ENCODE measurements around the gene OS9.
"Not testable (repeated sequence)": the region's sequence is repeated elsewhere in the genome, so short reads cannot be mapped to it uniquely, and the experiment has no call there.

OS9 gene

DNA sequence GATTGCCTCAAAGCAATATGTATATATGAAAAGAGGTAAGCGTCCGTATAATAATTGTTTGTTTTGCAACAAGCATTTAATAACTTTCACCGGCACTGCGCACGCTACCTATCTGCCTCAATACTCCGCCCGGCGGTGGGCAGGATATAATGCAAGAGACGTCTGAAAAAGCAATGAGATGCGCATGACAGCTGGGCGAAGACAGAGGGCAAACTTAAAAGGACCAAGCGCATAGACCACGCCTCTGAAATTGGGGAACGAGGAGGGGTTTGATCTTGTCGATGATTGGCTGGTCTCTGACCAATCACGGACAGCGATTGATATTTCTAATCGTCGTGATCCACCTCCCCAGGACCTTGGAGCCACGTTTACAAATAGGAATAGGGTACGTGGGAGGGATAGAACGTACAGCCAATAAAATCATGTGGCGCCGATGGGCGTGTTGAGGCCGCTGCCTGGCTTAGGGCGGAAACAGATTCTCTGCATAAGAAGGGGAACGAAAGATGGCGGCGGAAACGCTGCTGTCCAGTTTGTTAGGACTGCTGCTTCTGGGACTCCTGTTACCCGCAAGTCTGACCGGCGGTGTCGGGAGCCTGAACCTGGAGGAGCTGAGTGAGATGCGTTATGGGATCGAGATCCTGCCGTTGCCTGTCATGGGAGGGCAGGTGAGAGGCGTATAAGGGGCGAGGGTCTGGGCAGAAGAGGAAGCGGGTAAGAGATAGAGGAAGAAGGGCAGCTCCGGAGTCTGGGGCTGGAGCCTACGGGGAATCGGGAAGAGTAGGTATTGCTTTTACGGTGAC, at the start of gene OS9:
OS9 (plus strand) TSS at position 474 of the 800 bp plus-strand sequence; CDS start at position 504, 30 bp downstream.
- DNase-seq = peak; percentile 99

DNA sequence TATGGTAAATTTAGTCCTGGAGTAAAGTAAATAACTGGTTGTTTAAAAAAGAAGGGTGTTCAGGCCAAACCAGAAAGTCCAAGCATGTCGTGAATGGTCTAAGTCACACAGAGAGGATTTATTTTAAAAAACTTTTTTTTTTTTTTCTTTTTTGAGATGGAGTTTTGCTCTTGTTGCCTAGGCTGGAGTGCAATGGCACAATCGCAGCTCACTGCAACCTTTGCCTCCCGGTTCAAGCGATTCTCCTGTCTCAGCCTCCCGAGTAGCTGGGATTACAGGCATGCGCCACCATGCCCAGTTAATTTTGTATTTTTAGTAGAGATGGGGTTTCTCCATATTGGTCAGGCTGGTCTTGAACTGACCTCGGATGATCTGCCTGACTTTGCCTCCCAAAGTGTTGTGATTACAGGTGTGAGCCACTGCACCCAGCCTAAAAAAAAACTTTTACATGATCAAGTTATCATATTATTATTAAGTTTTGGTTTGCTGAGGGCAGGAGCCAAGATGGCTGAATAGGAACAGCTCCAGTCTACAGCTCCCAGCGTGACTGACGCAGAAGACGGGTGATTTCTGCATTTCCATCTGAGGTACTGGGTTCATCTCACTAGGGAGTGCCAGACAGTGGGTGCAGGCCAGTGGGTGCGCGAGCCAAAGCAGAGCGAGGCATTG, 47.8 kb upstream of the OS9 start:
- DNase-seq = not testable (repeated sequence)

DNA sequence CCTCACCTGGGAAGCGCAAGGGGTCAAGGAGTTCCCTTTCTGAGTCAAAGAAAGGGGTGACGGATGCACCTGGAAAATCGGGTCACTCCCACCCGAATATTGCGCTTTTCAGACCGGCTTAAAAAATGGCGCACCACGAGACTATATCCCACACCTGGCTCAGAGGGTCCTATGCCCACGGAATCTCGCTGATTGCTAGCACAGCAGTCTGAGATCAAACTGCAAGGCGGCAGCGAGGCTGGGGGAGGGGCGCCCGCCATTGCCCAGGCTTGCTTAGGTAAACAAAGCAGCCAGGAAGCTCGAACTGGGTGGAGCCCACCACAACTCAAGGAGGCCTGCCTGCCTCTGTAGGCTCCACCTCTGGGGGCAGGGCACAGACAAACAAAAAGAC, 47.3 kb upstream of the OS9 start:
- not testable (repeated sequence) for DNase-seq

DNA sequence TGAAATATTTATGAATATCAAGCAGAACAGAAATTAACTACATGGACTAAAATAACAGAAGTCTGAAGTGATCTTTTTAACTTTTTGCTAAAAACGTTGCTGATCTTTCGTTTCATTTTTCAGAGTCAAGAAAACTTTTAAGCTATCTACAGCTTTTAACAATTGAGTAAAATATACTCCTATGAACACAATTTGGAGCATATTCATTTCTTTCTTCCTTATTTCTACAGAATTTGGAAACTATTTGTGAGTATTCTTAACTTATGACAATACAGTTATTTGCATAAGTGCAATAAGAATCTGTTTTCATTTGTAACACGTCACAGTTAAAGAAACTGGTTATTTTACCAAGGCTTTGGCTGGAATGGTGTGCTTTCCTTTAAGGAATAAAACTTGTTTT, 39.9 kb upstream of the OS9 start:
- no peak for DNase-seq

- DNase-seq = no peak
Observed at GRCh38 chr12:57655541-57656240, 38.2 kb upstream of the OS9 start.

GRCh38 chr12:57656408-57656807, 37.5 kb upstream of the OS9 start:
- not testable (repeated sequence) for DNase-seq

GRCh38 chr12:57657744-57658143, 36.2 kb upstream of the OS9 start:
- no peak for DNase-seq

- DNase-seq = no peak
Observed at GRCh38 chr12:57658890-57659289, 35.0 kb upstream of the OS9 start.

DNA sequence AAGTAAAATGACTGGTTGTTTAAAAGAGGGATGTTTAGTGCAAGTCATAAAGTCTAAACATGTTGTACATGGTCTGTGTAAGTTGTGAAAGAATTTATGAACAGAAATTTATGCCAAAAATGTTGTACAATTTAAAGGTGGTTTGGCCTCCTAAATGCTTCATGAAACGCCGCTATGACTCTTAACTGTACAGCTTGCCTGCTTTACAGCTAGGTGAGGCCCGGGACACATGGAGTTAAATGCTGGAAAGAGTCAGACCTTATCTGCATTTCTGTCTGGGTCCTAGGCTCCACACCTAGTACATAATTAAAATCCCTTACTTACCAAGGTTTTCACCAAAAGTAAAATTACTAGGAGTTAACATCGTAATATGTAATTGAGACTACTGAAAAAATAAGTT, 32.6 kb upstream of the OS9 start:
- no peak for DNase-seq

GRCh38 chr12:57665066-57665820, 28.7 kb upstream of the OS9 start:
- DNase-seq = not testable (repeated sequence)

DNA sequence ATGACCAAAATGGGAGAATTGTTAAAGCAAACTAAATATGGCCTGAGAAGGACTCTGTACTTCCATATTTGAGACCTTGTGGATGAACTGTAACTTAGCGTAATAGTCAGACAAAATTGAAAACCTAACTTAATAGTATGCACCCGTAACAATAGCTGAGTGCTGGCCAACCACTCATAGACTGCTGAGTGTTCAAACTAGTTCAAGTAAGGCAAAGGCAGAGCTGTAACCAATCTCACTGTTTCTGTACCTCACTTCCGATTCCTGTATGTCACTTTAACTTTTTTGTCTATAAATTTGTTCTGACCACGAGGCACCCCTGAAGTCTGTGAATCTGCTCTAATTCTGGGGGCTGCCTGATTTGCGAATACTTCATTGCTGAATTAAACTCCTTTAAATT, 27.0 kb upstream of the OS9 start:
- DNase-seq = no peak

- DNase-seq = not testable (repeated sequence)
Observed at GRCh38 chr12:57669691-57670090, 24.2 kb upstream of the OS9 start.

- DNase-seq = not testable (repeated sequence)
Observed at GRCh38 chr12:57671811-57672210, 22.1 kb upstream of the OS9 start.

DNA sequence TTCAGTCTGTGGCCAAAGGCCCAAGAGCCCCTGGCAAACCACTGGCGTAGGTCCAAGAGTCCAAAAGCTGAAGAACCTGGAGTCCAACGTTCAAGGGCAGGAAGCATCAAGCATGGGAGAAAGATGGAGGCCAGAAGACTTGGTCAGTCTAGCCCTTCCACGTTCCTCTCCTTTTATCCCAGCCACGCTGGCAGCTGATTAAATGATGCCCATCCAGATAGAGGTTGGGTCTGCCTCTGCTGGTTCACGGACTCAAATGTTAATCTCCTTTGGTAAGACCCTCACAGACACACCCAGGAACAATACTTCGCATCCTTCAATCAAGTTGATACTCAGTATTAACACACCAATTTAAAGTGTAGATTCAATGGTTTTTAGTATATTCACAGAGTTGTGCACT, 21.1 kb upstream of the OS9 start:
- no peak for DNase-seq

GRCh38 chr12:57674691-57675090, 19.2 kb upstream of the OS9 start:
- DNase-seq = no peak

- DNase-seq = not testable (repeated sequence)
Observed at GRCh38 chr12:57677947-57678346, 16.0 kb upstream of the OS9 start.

GRCh38 chr12:57679697-57680096, 14.2 kb upstream of the OS9 start:
- no peak for DNase-seq

- DNase-seq = no peak
Observed at GRCh38 chr12:57687862-57688261, 6.1 kb upstream of the OS9 start.

DNA sequence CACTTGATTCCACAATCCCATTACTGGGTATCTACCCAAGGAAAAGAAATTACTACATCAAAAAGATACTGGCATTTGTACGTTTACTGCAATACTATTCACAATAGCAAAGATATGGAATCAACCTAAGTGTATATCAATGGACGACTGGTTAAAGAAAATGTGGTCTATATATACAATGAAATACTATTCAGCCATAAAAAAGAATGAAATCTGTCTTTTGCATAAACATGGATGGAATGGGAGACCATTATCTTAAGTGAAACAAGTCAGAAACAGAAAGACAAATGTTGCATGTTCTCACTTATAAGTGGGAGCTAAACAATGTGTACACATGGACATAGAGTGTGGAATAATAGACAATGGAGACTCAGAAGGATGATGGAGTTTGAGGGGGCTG, 5.0 kb upstream of the OS9 start:
- no peak for DNase-seq

DNA sequence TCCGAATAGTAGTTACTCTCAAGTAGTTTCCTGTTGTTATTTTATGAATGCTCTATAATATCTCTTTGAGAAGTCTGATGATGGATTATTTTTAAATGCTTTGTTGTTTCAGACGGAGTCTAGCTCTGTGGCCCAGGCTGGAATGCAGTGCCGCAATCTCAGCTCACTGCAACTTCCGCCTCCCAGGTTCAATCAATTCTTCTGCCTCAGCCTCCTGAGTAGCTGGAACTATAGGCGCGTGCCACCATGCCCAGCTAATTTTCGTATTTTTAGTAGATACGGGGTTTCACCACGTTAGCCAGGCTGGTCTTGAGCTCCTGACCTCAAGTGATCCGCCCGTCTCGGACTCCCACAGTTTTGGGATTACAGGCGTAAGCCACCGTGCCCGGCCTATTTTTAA, 1.4 kb upstream of the OS9 start:
- DNase-seq = no peak

GRCh38 chr12:57693317-57693658, 644 bp upstream of the OS9 start:
- no peak for DNase-seq

DNA sequence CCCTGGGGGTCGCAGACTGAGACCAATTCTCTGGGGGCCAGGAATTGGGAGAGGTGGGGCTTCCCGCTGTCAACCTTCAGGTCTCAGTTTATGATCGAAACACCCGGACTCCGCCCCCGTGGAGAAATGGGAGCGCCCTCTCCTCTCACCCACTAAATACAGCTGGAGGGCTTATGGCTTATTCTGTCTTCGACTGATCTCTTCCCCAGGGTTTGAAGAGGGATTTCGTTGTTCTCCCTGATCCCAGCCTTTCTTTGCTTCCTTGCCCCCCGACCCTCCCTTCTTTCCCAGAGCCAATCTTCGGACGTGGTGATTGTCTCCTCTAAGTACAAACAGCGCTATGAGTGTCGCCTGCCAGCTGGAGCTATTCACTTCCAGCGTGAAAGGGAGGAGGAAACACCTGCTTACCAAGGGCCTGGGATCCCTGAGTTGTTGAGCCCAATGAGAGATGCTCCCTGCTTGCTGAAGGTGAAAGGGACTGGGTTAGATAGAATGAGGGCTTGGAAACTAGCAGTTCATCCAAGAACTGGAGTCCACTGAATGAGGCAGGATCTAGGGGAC, 607 bp downstream of the OS9 start:
- DNase-seq = no peak

Measured in CD4-positive, alpha-beta T cell treated with Interleukin-12 subunit alpha and Interleukin-12 subunit beta, for 1 hour (primary cell).